Heart left ventricle (tissue), 13 donors: ENCODE results near the gene ADRA2B.

Experiments used
- POLR2A ChIP-seq, 2 donors: fragments of 450-650 bp; IDR thresholded peaks; one replicate each; pipeline ENCODE4 v1.6.1; 2017; ENCODE audit warnings: antibody characterized with exemption in 2 of 2, mild to moderate bottlenecking in 2 of 2, moderate library complexity in 2 of 2
- TF ChIP-seq, protein P1 (sequence below), 12 donors: fragments of 200-600 bp; sonication (generic) in 4 of 12; IDR thresholded peaks; one replicate each; pipeline versions ENCODE4 v1.5.0 to v1.8.0; 2018 to 2022; ENCODE audit warnings: antibody characterized with exemption in 12 of 12, mild to moderate bottlenecking in 5 of 12
- donor health status: ischemic (EF 13 %, LVEDD 7.1; RV severe dilation, severe dysfunction).
- donor health status: DM: no; HTN: yes; CAD: no.
- donor health status: DM: no; HTN: no; CAD: no.
- donor health status: ischemic (EF 25% LVEDD 6.9; RV normal size, moderate dysfunction).
- donor health status: ischemic (EF 25% LVEDD 5.7; RV mildly dilated, moderate dysfunction).
- donor health status: ischemic (EF 35%, LVEDD 5.7; RV mildly dilated, moderate dysfunction).
- donor health status: nonischemic (EF 11% LVEDD 7.7; RV severe dilation, severe dysfunction).
- donor health status: DM: yes; HTN: yes; CAD: no.
- donor health status: PGD.
- donor health status: ischemic (EF 29% LVEDD 5.4; RV normal size, mild dysfunction).
- donor health status: nonischemic (EF 23%, LVEDD 6.1; RV moderate dilation, normal function).

DNA sequence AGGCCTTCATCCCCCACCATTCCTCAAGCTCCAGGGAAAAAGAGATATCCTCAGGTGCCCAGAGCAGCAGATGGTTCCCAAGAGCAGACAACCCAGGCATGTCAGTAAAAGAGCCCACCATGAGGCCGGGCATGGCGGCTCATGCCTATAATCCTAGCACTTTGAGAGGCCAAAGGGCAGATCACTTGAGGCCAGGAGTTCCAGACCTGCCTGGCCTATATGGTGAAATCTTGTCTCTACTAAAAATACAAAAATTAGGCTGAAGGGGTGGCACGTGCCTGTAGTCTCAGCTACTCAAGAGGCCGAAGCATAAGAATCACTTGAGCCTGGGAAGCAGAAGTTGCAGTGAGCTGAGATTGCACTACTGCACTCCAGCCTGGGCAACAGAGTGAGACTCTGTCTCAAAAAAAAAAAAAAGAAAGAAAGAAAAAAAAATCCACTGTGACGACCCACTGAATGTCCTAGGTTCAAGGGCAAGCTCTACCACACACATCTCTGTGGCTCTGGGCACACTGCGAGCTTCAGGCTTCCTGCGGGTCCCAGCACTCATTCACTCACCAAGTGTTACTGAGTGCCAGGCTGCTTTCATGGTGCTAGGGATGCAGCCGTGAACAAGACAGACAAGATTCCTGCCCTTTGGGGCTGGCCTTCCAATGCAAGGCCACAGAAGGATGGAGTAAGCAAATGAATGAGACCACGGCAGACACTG is 35.4 kb upstream of the ADRA2B start:
- TF ChIP-seq, protein P1, sequence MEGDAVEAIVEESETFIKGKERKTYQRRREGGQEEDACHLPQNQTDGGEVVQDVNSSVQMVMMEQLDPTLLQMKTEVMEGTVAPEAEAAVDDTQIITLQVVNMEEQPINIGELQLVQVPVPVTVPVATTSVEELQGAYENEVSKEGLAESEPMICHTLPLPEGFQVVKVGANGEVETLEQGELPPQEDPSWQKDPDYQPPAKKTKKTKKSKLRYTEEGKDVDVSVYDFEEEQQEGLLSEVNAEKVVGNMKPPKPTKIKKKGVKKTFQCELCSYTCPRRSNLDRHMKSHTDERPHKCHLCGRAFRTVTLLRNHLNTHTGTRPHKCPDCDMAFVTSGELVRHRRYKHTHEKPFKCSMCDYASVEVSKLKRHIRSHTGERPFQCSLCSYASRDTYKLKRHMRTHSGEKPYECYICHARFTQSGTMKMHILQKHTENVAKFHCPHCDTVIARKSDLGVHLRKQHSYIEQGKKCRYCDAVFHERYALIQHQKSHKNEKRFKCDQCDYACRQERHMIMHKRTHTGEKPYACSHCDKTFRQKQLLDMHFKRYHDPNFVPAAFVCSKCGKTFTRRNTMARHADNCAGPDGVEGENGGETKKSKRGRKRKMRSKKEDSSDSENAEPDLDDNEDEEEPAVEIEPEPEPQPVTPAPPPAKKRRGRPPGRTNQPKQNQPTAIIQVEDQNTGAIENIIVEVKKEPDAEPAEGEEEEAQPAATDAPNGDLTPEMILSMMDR (IDR thresholded peaks at IDR 0.05): no peak
- TF ChIP-seq POLR2A (IDR thresholded peaks at IDR 0.05): no peak
